Subcutaneous adipose tissue (tissue), 4 donors: ENCODE results near the gene NPAS3. TPM values are rescaled to one million over a fixed set of nuclear protein-coding genes. Genes with fewer than 3 reads are reported as not detected.

Source experiments
- total RNA-seq, 4 donors: library from RNA; depleted of rRNA; stranded (reverse); fragments of >200 nt; gene quantifications; one replicate each; pipeline ENCODE4 v1.1.0, GENCODE V29; 2016
- TF ChIP-seq, protein P1 (sequence below): fragments of 450-650 bp; IDR thresholded peaks from one replicate; pipeline ENCODE4 v1.5.1; 2016; ENCODE audit warnings: low read depth, mild to moderate bottlenecking, control low read depth, antibody characterized with exemption, moderate library complexity

Gene NPAS3
- total RNA-seq, 4 donors from 2014 or later: 0.51 to 1.3 (median 1.0) TPM

DNA sequence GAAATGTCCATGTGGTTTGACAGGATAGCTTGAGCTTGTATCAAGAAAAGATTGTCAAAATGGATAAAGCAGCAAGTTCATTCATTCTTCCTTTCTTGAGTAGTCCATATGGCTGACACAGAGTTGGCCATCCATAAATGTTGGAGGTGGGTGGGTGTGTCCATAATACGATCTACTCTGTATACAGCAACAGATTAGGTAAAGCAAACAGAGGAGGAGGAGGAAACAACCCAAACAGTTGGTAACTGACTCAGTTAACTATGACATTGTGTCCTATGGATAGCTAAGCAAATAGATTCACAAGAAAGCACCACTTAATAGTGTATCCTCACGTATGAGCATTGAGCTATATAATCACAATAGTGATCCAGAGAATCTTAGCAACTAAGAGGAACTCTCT lies 868.2 kb downstream of the NPAS3 start:
- TF ChIP-seq, protein P1, sequence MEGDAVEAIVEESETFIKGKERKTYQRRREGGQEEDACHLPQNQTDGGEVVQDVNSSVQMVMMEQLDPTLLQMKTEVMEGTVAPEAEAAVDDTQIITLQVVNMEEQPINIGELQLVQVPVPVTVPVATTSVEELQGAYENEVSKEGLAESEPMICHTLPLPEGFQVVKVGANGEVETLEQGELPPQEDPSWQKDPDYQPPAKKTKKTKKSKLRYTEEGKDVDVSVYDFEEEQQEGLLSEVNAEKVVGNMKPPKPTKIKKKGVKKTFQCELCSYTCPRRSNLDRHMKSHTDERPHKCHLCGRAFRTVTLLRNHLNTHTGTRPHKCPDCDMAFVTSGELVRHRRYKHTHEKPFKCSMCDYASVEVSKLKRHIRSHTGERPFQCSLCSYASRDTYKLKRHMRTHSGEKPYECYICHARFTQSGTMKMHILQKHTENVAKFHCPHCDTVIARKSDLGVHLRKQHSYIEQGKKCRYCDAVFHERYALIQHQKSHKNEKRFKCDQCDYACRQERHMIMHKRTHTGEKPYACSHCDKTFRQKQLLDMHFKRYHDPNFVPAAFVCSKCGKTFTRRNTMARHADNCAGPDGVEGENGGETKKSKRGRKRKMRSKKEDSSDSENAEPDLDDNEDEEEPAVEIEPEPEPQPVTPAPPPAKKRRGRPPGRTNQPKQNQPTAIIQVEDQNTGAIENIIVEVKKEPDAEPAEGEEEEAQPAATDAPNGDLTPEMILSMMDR: no peak

DNA sequence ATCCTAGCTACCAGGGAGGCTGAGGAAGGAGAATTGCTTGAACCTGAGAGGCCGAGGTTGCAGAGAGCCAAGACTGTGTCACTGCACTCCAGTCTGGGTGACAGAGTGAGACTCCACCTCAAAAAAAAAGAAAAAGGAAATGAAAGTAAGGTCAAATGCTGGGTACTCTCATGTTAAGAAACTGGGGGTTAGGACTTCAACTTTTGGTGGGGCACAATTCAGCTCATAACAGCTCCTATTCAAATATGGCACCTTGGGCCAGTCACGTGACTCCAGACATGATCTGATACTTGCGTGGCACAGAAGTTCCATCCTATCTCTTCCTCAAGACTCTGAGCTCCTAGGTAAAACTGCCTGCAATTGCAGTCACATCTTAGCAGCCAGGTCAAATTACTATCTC lies 869.5 kb downstream of the NPAS3 start:
- TF ChIP-seq, protein P1: no peak

DNA sequence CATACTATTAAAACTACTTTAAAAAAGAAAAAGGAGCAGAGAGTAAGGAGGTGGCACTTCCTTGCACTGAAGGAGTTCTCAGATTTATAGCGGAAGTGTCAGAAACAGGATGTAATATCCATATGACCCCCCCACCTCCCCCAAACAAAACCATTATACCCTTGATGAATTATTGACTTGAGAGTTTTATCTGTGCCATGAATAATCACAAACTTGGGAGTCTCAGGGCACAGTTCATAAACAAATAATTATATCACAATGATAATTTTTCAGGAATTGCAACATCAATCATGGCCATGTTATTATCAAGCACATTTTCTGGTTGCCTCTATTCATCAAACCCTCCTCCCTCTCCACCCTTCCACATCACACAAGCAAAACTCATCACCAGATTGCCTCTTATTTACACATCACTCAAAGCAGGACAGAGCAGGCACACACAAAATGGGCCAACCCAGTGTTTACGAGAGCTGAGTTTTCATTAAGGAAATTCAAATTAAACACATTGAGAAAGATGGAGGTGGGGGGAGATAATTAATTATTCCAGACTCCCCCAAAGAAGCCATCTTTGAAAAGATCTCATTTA lies 870.8 kb downstream of the NPAS3 start:
- TF ChIP-seq, protein P1: no peak

DNA sequence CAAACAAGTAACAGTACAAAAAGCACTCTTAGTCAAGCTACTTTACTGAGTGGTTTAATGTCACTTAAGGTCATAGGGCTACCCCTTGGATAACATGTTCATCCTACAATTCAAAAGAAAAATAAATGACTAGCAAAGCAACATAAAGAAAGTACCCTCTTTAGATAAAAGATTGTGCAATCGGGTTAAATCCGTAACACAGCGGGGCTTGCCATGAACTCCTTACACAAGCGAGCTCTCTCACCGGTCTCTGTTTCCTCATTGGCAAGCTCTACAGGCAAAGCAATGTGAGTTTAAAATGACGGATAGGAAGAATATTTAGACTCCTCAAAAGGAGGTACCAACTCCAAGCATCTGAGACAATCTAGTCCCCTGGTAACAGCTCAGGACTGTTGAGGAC lies 871.6 kb downstream of the NPAS3 start:
- TF ChIP-seq, protein P1: no peak

DNA sequence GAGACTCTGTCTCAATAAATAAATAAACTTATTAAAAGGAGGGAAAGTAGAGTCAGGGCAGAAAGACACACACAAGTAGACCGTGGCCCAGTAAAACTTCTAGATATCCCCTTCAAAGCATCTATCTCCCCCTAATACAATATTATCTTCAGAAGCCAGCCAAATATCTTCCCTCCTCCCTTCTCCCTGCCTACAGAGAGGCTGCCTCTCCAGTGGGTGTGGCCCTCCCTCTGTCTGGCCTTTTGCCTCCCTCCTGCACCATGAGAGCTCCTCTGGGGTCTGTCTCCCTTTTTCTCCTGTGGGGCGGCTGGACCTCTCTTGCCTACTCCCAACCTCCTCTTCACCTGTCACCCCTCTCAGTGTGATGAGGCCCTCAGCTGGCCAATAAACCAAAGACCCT lies 873.0 kb downstream of the NPAS3 start:
- TF ChIP-seq, protein P1: no peak

DNA sequence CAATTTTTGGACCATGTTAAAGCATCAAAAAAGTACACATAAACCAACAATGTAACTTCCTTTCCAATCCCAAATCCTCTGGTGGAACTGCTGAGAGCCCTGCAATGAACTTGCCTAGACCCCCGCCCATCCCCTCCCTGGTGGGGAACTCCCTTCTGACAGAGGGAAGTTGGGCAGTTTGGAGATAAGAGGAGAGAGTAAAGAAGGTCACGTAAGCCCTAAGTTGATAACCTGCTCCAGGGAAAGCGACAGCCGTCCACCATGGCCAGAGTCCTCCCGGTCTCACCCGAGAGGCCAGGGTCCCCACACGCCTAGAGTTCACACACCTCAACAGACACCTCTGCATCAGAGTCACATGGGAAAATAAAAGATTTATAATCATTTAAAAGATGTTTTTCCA lies 873.5 kb downstream of the NPAS3 start:
- TF ChIP-seq, protein P1: no peak

DNA sequence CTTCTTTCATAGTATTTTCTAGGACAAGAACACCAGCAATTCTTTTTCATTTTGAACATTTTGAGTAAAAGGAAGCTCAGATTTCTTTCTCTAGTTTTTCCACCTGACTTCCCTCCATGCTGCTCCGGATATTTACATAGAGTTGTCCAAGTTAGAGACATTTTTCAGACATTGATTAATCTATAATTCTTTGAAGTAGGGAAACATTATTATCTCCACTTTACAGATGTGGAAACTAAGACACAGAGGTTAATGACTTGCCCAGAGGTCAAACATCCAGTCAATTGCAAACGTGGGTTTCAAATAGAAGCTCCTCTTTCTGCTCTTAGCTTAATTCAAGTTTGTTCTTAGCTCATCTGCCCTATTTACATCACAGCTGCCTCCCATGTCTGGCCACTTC lies 873.9 kb downstream of the NPAS3 start:
- TF ChIP-seq, protein P1: no peak
